Right atrium auricular region (tissue), 2 donors: ENCODE data around the gene IL32. TPM values are rescaled to one million over a fixed set of nuclear protein-coding genes. Genes with fewer than 3 reads are reported as not detected.

ENCODE experiments used
- DNase-seq: peaks from one replicate; pipeline ENCODE4 v3.0.0-alpha.2; 2019; ENCODE audit warnings: low spot score
- H3K27ac ChIP-seq, 2 donors: fragments of 200-600 bp; sonication (generic); 1 replicate in 1 of 2; 2 replicates in 1 of 2; pipeline ENCODE4 v1.5.1; 2016 to 2019
- H3K27me3 ChIP-seq, 2 donors: fragments of 200-600 bp; sonication (generic); one replicate each; pipeline versions ENCODE4 v1.5.1 to v1.6.0; 2017 to 2019
- H3K36me3 ChIP-seq: fragments of 200-600 bp; sonication (generic); one replicate; pipeline ENCODE4 v1.5.1; 2016
- H3K4me1 ChIP-seq, 2 donors: fragments of 200-600 bp; sonication (generic); one replicate each; pipeline versions ENCODE4 v1.5.1 to v1.6.0; 2017 to 2019
- H3K4me3 ChIP-seq, 2 donors: fragments of 200-600 bp; sonication (generic); 1 replicate in 1 of 2; 2 replicates in 1 of 2; pipeline ENCODE4 v1.5.1; 2017 to 2019; ENCODE audit warnings: mild to moderate bottlenecking in 1 of 2, moderate library complexity in 1 of 2
- H3K9me3 ChIP-seq, 2 donors: fragments of 200-600 bp; sonication (generic); one replicate each; pipeline ENCODE4 v1.5.1; 2019
- total RNA-seq, 2 donors: library from RNA; depleted of rRNA; stranded (reverse); fragments of >200 nt; gene quantifications; one replicate each; pipeline ENCODE4 v1.1.0, GENCODE V29; 2016
- TF ChIP-seq, protein P1 (sequence below), 2 donors: fragments of 200-600 bp; sonication (generic); IDR thresholded peaks; one replicate each; pipeline ENCODE4 v1.5.1; 2019; ENCODE audit warnings: antibody characterized with exemption in 2 of 2

Gene IL32
- total RNA-seq, 2 donors from 2014 or later, result 52.9 to 56.0 TPM

DNA sequence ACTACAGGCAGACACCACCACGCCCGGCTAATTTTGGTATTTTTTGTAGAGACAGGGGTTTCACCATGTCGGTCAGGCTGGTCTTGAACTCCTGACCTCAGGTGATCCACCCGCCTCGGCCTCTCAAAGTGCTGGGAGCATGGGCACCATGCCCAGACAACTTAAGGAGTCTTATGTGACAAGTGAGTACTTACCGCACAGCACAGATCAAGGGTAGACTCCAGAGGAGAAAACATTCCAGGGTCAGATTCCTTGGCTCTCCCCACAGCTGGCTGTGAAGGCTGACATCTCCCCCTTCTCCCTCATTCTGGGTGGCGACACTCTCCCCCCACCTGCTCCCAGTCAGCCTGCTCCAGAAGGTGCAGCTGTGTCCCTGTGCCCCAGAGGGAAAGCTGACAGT lies 23.0 kb downstream of the IL32 start:
- H3K27ac ChIP-seq, result no peak overlapping the region
- no peaks in the 10 kb centered on the region for H3K36me3 ChIP-seq
- no peaks in the 10 kb centered on the region for H3K27me3 ChIP-seq
- H3K4me3 ChIP-seq, result no peak overlapping the region
- H3K9me3 ChIP-seq, result no peaks in the 10 kb centered on the region
- H3K4me1 ChIP-seq, result peaks cover 0 to 26% of the 10 kb centered on the region in 2 donors
- no peak for DNase-seq
- TF ChIP-seq, protein P1, sequence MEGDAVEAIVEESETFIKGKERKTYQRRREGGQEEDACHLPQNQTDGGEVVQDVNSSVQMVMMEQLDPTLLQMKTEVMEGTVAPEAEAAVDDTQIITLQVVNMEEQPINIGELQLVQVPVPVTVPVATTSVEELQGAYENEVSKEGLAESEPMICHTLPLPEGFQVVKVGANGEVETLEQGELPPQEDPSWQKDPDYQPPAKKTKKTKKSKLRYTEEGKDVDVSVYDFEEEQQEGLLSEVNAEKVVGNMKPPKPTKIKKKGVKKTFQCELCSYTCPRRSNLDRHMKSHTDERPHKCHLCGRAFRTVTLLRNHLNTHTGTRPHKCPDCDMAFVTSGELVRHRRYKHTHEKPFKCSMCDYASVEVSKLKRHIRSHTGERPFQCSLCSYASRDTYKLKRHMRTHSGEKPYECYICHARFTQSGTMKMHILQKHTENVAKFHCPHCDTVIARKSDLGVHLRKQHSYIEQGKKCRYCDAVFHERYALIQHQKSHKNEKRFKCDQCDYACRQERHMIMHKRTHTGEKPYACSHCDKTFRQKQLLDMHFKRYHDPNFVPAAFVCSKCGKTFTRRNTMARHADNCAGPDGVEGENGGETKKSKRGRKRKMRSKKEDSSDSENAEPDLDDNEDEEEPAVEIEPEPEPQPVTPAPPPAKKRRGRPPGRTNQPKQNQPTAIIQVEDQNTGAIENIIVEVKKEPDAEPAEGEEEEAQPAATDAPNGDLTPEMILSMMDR (IDR thresholded peaks at IDR 0.05), result no peak

DNA sequence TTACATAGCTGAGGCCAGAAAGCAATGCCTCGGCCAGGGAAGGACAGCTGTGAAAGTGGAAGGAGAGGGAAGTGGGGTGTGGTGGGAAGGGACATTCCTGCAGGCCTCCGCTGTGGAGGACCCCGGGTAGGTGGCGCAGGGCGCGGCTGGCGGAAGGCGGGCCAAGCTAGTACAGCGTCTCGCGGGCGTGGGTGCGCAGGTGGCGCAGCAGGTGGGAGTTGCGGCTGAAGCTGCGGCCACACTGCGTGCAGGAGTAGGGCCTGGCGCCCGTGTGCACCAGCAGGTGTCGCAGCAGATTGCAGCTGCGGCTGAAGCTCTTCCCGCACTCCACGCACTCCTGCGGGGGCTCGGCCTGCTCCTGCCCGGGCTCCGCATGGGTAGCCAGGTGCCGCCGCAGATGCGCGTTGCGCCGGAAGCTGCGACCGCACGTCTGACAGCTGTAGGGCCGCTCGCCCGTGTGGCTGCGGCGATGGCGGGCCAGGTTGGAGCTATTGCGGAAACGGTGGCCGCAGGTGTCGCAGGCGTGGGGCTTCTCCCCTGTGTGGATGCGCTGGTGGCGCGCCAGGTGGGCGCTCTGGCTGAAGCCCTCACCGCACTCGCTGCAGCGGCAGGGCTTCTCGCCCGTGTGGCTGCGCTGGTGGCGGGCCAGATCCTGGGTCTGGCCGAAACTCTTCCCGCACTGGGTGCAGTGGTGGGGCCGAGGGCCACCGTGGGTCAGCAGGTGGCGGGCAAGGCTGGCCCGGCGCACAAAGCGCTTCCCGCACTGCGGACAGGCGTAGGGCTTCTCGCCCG lies 23.7 kb downstream of the IL32 start:
- Histone ChIP-seq H3K4me1 (peaks cover 0 to 26% of the 10 kb centered on the region in 2 donors), H3K9me3 (no peaks in the 10 kb centered on the region), H3K36me3 (no peaks in the 10 kb centered on the region), H3K27me3 (no peaks in the 10 kb centered on the region), H3K4me3 (no peak overlapping the region), H3K27ac (no peak overlapping the region)
- DNase-seq, result no peak
- TF ChIP-seq, protein P1 (IDR thresholded peaks at IDR 0.05), result no peak

DNA sequence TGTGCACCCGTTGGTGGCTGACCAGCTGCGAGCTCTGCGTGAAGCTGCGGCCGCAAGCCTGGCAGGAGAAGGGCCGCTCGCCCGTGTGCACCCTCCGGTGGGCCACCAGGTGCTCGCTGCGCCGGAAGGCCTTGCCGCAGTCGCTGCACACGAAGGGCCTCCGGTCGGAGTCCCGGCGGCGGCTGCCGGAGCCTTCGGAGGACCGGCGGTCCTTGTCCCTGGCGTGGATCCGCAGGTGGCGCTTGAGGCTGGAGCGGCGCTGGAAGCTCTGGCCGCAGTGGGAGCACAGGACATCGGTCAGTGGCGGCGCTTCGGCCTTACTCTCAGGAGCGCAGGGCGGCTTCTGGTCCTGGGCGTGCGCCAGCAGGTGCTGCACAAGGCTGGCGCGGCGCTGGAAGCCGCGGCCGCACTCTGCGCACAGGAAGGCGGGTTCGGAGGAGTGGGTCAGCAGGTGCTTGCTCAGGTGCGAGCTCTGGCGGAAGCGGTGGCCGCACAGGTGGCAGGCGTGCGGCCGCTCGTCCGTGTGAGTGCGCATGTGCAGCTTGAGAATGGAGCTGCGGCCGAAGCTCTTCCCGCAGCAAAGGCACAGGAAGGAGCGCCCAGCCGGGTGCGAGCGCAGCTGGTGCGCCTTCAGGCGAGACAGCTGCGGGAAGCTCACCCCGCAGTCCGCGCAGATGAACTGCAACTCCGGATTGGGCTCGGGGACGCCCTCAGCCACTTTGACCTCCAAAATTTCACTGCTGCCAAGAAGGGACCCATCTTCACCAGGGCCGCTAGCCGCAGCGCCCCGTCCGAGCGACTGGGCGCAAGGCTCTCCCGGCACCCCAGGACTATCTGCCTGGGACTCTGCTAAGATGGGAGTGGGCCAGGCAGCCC lies 24.5 kb downstream of the IL32 start:
- Histone ChIP-seq H3K36me3 (no peaks in the 10 kb centered on the region), H3K4me1 (peaks cover 0 to 26% of the 10 kb centered on the region in 2 donors), H3K27me3 (no peaks in the 10 kb centered on the region), H3K9me3 (no peaks in the 10 kb centered on the region), H3K4me3 (no peak overlapping the region), H3K27ac (no peak overlapping the region)
- DNase-seq, result no peak
- TF ChIP-seq, protein P1 (IDR thresholded peaks at IDR 0.05), result no peak

DNA sequence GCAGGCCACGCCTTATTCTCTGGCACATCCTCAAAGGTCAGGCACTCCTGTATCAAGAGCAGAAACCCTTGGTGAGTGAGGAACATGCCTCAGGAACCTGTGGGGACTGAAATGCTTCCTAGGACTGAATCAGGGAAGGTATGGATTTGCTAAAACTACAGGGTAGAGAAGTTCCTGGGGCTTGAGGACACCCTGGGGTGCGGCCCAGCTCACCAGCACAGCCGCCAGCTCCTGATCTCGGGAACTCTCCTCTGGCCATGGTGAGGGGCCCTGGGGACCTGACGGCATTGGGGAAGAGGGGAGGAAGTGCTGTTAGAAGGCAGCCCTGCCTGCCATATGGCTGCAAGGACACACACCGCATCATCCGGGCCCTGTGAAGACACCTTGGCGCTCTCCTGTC lies 26.1 kb downstream of the IL32 start:
- H3K27me3 ChIP-seq, result no peaks in the 10 kb centered on the region
- TF ChIP-seq, protein P1 (IDR thresholded peaks at IDR 0.05), result no peak
- H3K9me3 ChIP-seq, result no peaks in the 10 kb centered on the region
- no peak for DNase-seq
- H3K4me3 ChIP-seq, result no peak overlapping the region
- H3K36me3 ChIP-seq, result no peaks in the 10 kb centered on the region
- H3K4me1 ChIP-seq, result peaks cover 0 to 21% of the 10 kb centered on the region in 2 donors
- no peak overlapping the region for H3K27ac ChIP-seq

DNA sequence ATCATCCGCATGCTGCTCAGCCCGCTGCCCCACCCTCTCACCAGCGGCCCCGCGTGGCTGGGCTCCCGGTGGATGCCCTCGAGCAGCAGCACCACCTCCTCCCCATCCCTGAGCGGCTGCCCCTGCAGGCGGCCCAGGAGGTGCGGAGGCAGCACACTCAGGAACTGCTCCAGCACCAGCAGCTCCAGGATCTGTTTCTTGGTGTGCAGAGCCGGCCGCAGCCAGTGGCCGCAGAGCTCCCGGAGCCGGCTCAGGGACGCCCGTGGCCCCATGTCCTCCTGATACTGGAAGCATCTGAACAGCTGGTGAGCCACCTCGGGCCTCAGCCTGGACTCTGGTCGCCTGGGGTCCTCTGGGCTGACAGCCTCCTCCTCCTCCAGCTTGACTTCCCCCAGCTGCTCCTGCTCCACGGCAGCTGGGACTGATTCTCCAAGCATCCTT lies 27.1 kb downstream of the IL32 start:
- Histone ChIP-seq H3K4me1 (peaks cover 0 to 12% of the 10 kb centered on the region in 2 donors), H3K9me3 (no peaks in the 10 kb centered on the region), H3K27me3 (no peaks in the 10 kb centered on the region), H3K4me3 (no peak overlapping the region), H3K36me3 (no peaks in the 10 kb centered on the region), H3K27ac (no peak overlapping the region)
- no peak for DNase-seq
- TF ChIP-seq, protein P1 (IDR thresholded peaks at IDR 0.05), result no peak
